PC-3 (cell line): ENCODE measurements around the gene CLDN16. TPM values are rescaled to one million over a fixed set of nuclear protein-coding genes. Genes with fewer than 3 reads are reported as not detected.

Experiments used
- ATAC-seq: fragments of 200-7000 bp; cut with Tn5 transposase; 2 replicates; pipeline ENCODE4 v1.9.1; 2020; ENCODE audit warnings: mild to moderate bottlenecking, moderate library complexity
- BruUV-seq: library from RNA; stranded (reverse); fragments of 400-500 nt; replicated peaks from 2 replicates; lab custom pipeline; 2021; lab: Mats Ljungman, UMichigan
- CTCF ChIA-PET: fragments of 300-600 bp; sonication (Branson Sonifier 250); formaldehyde crosslinking; loops from one replicate; lab custom pipeline; 2022; ENCODE audit warnings: antibody characterized with exemption; lab: Charles Lee
- POLR2A ChIA-PET: fragments of 300-600 bp; sonication (Branson Sonifier 250); formaldehyde crosslinking; loops from one replicate; lab custom pipeline; 2022; ENCODE audit warnings: antibody characterized with exemption; ENCODE audit not compliant: unreplicated experiment; lab: Charles Lee
- DNase-seq: peaks from one replicate; pipeline ENCODE4 v3.0.0-alpha.2; 2015
- H2AFZ ChIP-seq: fragments of 300-600 bp; sonication (generic); 2 replicates; pipeline ENCODE4 v1.6.0; 2016; ENCODE audit warnings: antibody characterized with exemption, low read length
- H3F3A ChIP-seq: fragments of 300-600 bp; sonication (generic); one replicate; pipeline ENCODE4 v1.6.0; 2017; ENCODE audit warnings: antibody characterized with exemption, low read length, control low read depth, mild to moderate bottlenecking; ENCODE audit not compliant: unreplicated experiment
- H3K27ac ChIP-seq: fragments of 300-600 bp; sonication (generic); 2 replicates; pipeline ENCODE4 v1.5.1; 2016; ENCODE audit warnings: mild to moderate bottlenecking, low read length
- H3K27me3 ChIP-seq: fragments of 300-600 bp; sonication (generic); 2 replicates; pipeline ENCODE4 v1.6.1; 2016; ENCODE audit warnings: low read length, mixed read lengths
- H3K36me3 ChIP-seq: fragments of 300-600 bp; sonication (generic); 2 replicates; pipeline ENCODE4 v1.6.1; 2016; ENCODE audit warnings: low read depth, mixed run types, low read length, mixed read lengths
- H3K4me1 ChIP-seq: fragments of 300-600 bp; sonication (generic); 2 replicates; pipeline ENCODE4 v1.5.1; 2016; ENCODE audit warnings: low read length; ENCODE audit not compliant: insufficient read depth
- H3K4me2 ChIP-seq: fragments of 300-600 bp; sonication (generic); 2 replicates; pipeline ENCODE4 v1.6.0; 2016; ENCODE audit warnings: low read length
- H3K4me3 ChIP-seq: fragments of 300-600 bp; sonication (generic); 2 replicates; pipeline ENCODE4 v1.5.1; 2016; ENCODE audit warnings: mild to moderate bottlenecking, low read length, mixed read lengths
- H3K79me2 ChIP-seq: fragments of 300-600 bp; sonication (generic); 2 replicates; pipeline ENCODE4 v1.6.1; 2017; ENCODE audit warnings: low read length, mixed read lengths
- H3K9ac ChIP-seq: fragments of 300-600 bp; sonication (generic); 2 replicates; pipeline ENCODE4 v1.6.0; 2016; ENCODE audit warnings: mild to moderate bottlenecking, low read length
- H3K9me2 ChIP-seq: fragments of 300-600 bp; sonication (generic); replicated peaks from 2 replicates; pipeline ENCODE4 v1.6.1; 2016; ENCODE audit warnings: mixed run types, low read length, mixed read lengths
- H3K9me3 ChIP-seq: fragments of 300-600 bp; sonication (generic); 2 replicates; pipeline ENCODE4 v1.6.1; 2016; ENCODE audit warnings: low read length, mixed read lengths
- H4K20me1 ChIP-seq: fragments of 300-600 bp; sonication (generic); 2 replicates; pipeline ENCODE4 v1.6.1; 2016; ENCODE audit warnings: low read length, mixed read lengths
- CTCF ChIP-seq: fragments of 300-600 bp; sonication (generic); conservative IDR thresholded peaks from 2 replicates; pipeline ENCODE4 v1.5.1; 2017; ENCODE audit warnings: antibody characterized with exemption, low read depth, mild to moderate bottlenecking, low read length
- EZH2 ChIP-seq: fragments of 300-600 bp; sonication (generic); IDR thresholded peaks from one replicate; pipeline ENCODE4 v1.6.1; 2017; ENCODE audit warnings: antibody characterized with exemption, mild to moderate bottlenecking, low read length; ENCODE audit not compliant: unreplicated experiment
- EZH2phosphoT487 ChIP-seq: fragments of 300-600 bp; sonication (generic); IDR thresholded peaks from 2 replicates; pipeline ENCODE4 v1.6.1; 2018; ENCODE audit warnings: mild to moderate bottlenecking, antibody characterized with exemption, low read length, borderline replicate concordance
- intact Hi-C: fragments of 100-400 bp; cut with micrococcal nuclease; formaldehyde crosslinking; loops from 2 replicates; pipeline ENCODE4 v1.9.0; 2023
- total RNA-seq: library from RNA; depleted of rRNA; stranded (reverse); fragments of >200 nt; gene quantifications from 2 replicates; pipeline ENCODE4 v1.2.3, GENCODE V29; 2014

The CLDN16 gene
- total RNA-seq, 1 experiment from 2014 or later: not detected

- Histone ChIP-seq H3K79me2 (no peaks in the 10 kb centered on the region), H3K27me3 (no peaks in the 10 kb centered on the region), H3K4me2 (no peak overlapping the region), H3K9ac (no peak overlapping the region), H4K20me1 (no peaks in the 10 kb centered on the region), H3F3A (no peaks in the 10 kb centered on the region), H3K4me1 (peaks cover 42% of the 10 kb centered on the region), H3K9me3 (no peaks in the 10 kb centered on the region), H3K9me2 (no peaks in the 10 kb centered on the region), H3K27ac (no peak overlapping the region), H3K36me3 (no peaks in the 10 kb centered on the region), H2AFZ (no peak overlapping the region), H3K4me3 (no peak overlapping the region)
- intact Hi-C loops: no loop called here
- CTCF ChIA-PET: interaction anchor here (0.7 kb wide), 1 partner anchor 8 kb away, joined by 3 read pairs; no protein-coding TSS in a partner anchor
- DNase-seq (no peak), ATAC-seq (no peak)
- POLR2A ChIA-PET: no interaction called here
- TF ChIP-seq EZH2phosphoT487: no peak
- TF ChIP-seq EZH2: no peak
- no peak for TF ChIP-seq CTCF
- BruUV-seq: no TSS peak
Observed at GRCh38 chr3:190370369-190370768, 17.6 kb upstream of the CLDN16 start.

GRCh38 chr3:190371152-190371551 is 16.8 kb upstream of the CLDN16 start:
- ATAC-seq: peak; percentile 58

More at GRCh38 chr3:190371152-190371551, 16.8 kb upstream of the CLDN16 start:
- H3K9ac ChIP-seq: no peak overlapping the region
- no peaks in the 10 kb centered on the region for H3F3A ChIP-seq
- no TSS peak for BruUV-seq
- 0 out of 2 replicates have a peak overlapping the region, but pooled peaks have one; percentile 12 for H3K4me2 ChIP-seq
- no peak overlapping the region for H2AFZ ChIP-seq
- no peaks in the 10 kb centered on the region for H4K20me1 ChIP-seq
- no peaks in the 10 kb centered on the region for H3K9me3 ChIP-seq
- H3K9me2 ChIP-seq: no peaks in the 10 kb centered on the region
- no peak overlapping the region for H3K4me3 ChIP-seq
- H3K36me3 ChIP-seq: no peaks in the 10 kb centered on the region
- H3K4me1 ChIP-seq: peaks cover 37% of the 10 kb centered on the region
- peak overlapping the region; percentile 31 for H3K27ac ChIP-seq
- no peaks in the 10 kb centered on the region for H3K27me3 ChIP-seq
- intact Hi-C loops: no loop called here
- peak; percentile 59 for DNase-seq
- TF ChIP-seq EZH2: no peak
- TF ChIP-seq EZH2phosphoT487: no peak
- TF ChIP-seq CTCF: no peak
- POLR2A ChIA-PET: no interaction called here
- H3K79me2 ChIP-seq: no peaks in the 10 kb centered on the region
- CTCF ChIA-PET: no interaction called here
